Gastroesophageal sphincter (tissue), 3 donors: Measurements from ENCODE around the gene CPNE6.

ENCODE experiments used
- CTCF ChIP-seq, 4 experiments: fragments of 200-600 bp in 2 of 4; fragments of 450-650 bp in 2 of 4; sonication (generic) in 1 of 4; IDR thresholded peaks; one replicate each; pipeline ENCODE4 v1.5.1; 2017 to 2019; ENCODE audit warnings: antibody characterized with exemption in 4 of 4, mild to moderate bottlenecking in 2 of 4, moderate library complexity in 2 of 4
- POLR2A ChIP-seq, 2 donors: fragments of 450-650 bp; IDR thresholded peaks; one replicate each; pipeline ENCODE4 v1.6.1; 2017; ENCODE audit warnings: antibody characterized with exemption in 2 of 2, mild to moderate bottlenecking in 2 of 2, moderate library complexity in 1 of 2
- POLR2AphosphoS5 ChIP-seq: sonication (generic); formaldehyde crosslinking; IDR thresholded peaks from one replicate; pipeline ENCODE4 v1.6.1; 2017; ENCODE audit warnings: antibody characterized with exemption

- no peak for TF ChIP-seq POLR2A (IDR thresholded peaks at IDR 0.05)
- no peak for TF ChIP-seq CTCF (IDR thresholded peaks at IDR 0.05)
- no peak for TF ChIP-seq POLR2AphosphoS5
Observed at GRCh38 chr14:24055971-24056799, 15.2 kb upstream of the CPNE6 start.
